Mesenchymal stem cell (in vitro differentiated cells and primary cell): ENCODE measurements around the gene ATF4.

Experiments used
- DNase-seq: peaks from one replicate; pipeline ENCODE4 v3.0.0-alpha.2; 2013
- H2AFZ ChIP-seq: one replicate; pipeline ENCODE4 v1.6.1; 2013; ENCODE audit warnings: low read depth, mild to moderate bottlenecking, control low read depth, inconsistent platforms, low read length, moderate library complexity
- H2AK5ac ChIP-seq: 2 replicates; pipeline ENCODE4 v1.6.1; 2013; ENCODE audit warnings: low read length, moderate library complexity, mild to moderate bottlenecking, inconsistent platforms; ENCODE audit not compliant: severe bottlenecking
- H2BK120ac ChIP-seq: one replicate; pipeline ENCODE4 v1.6.1; 2013; ENCODE audit warnings: low read depth, mild to moderate bottlenecking, inconsistent platforms, low read length, moderate library complexity
- H2BK12ac ChIP-seq, 2 experiments: one replicate each; pipeline ENCODE4 v1.6.1; 2013; ENCODE audit warnings: inconsistent platforms in 2 of 2, low read length in 2 of 2, mild to moderate bottlenecking in 2 of 2, moderate library complexity in 2 of 2, control low read depth in 1 of 2
- H2BK15ac ChIP-seq: one replicate; pipeline ENCODE4 v1.6.1; 2013; ENCODE audit warnings: mild to moderate bottlenecking, low read depth, inconsistent platforms; ENCODE audit not compliant: poor library complexity, severe bottlenecking
- H2BK5ac ChIP-seq: 2 replicates; pipeline ENCODE4 v1.6.1; 2013; ENCODE audit warnings: low read depth, mild to moderate bottlenecking, low read length, control low read depth, inconsistent platforms; ENCODE audit not compliant: poor library complexity, severe bottlenecking
- H3K14ac ChIP-seq, 2 experiments: one replicate each; pipeline ENCODE4 v1.6.1; 2013; ENCODE audit warnings: inconsistent platforms in 2 of 2, low read length in 2 of 2, control low read depth in 1 of 2, mild to moderate bottlenecking in 1 of 2, moderate library complexity in 1 of 2
- H3K18ac ChIP-seq, 2 experiments: one replicate each; pipeline ENCODE4 v1.6.1; 2013; ENCODE audit warnings: inconsistent platforms in 2 of 2, low read length in 2 of 2, control low read depth in 1 of 2, low read depth in 1 of 2, mild to moderate bottlenecking in 1 of 2
- H3K23ac ChIP-seq, 2 experiments: one replicate each; pipeline ENCODE4 v1.6.1; 2013; ENCODE audit warnings: inconsistent platforms in 2 of 2, low read length in 2 of 2, mild to moderate bottlenecking in 2 of 2, moderate library complexity in 2 of 2, control low read depth in 1 of 2
- H3K27ac ChIP-seq: 2 replicates; pipeline ENCODE4 v1.5.1; 2013; ENCODE audit warnings: mild to moderate bottlenecking, moderate library complexity, low read length, control low read depth, inconsistent platforms; ENCODE audit not compliant: poor library complexity, severe bottlenecking
- H3K27me3 ChIP-seq, 2 experiments: 2 replicates each; pipeline versions ENCODE4 v1.6.1 to v1.7.0; 2013; ENCODE audit warnings: low read length in 2 of 2, mild to moderate bottlenecking in 2 of 2, moderate library complexity in 2 of 2, control low read depth in 1 of 2, inconsistent platforms in 1 of 2; ENCODE audit not compliant: control insufficient read depth in 1 of 2, insufficient read depth in 1 of 2
- H3K36me3 ChIP-seq, 2 experiments: 2 replicates each; pipeline versions ENCODE4 v1.6.1 to v1.7.0; 2013; ENCODE audit warnings: low read length in 2 of 2, control low read depth in 1 of 2, inconsistent platforms in 1 of 2, low read depth in 1 of 2, mild to moderate bottlenecking in 1 of 2; ENCODE audit not compliant: insufficient read depth in 2 of 2, control insufficient read depth in 1 of 2
- H3K4ac ChIP-seq, 2 experiments: one replicate each; pipeline ENCODE4 v1.6.1; 2013; ENCODE audit warnings: inconsistent platforms in 2 of 2, low read length in 2 of 2, mild to moderate bottlenecking in 2 of 2, moderate library complexity in 2 of 2, control low read depth in 1 of 2, low read depth in 1 of 2
- H3K4me1 ChIP-seq: 2 replicates; pipeline ENCODE4 v1.6.1; 2013; ENCODE audit warnings: low read depth, low read length, control low read depth; ENCODE audit not compliant: control insufficient read depth, insufficient read depth
- H3K4me2 ChIP-seq: 2 replicates; pipeline ENCODE4 v1.6.1; 2013; ENCODE audit warnings: low read length, mild to moderate bottlenecking, inconsistent platforms; ENCODE audit not compliant: poor library complexity, severe bottlenecking
- H3K4me3 ChIP-seq, 2 experiments: 2 replicates each; pipeline versions ENCODE4 v1.5.1 to v1.7.0; 2013; ENCODE audit warnings: low read length in 2 of 2, mild to moderate bottlenecking in 2 of 2, control low read depth in 1 of 2, low read depth in 1 of 2; ENCODE audit not compliant: insufficient read depth in 1 of 2
- H3K79me1 ChIP-seq: replicated peaks from 2 replicates; pipeline ENCODE4 v1.6.1; 2013; ENCODE audit warnings: mild to moderate bottlenecking, control low read depth, low read length, inconsistent platforms; ENCODE audit not compliant: poor library complexity, severe bottlenecking
- H3K9ac ChIP-seq: 2 replicates; pipeline ENCODE4 v1.7.0; 2013; ENCODE audit warnings: mild to moderate bottlenecking, low read length, moderate library complexity
- H3K9me3 ChIP-seq: 2 replicates; pipeline ENCODE4 v1.7.0; 2013; ENCODE audit warnings: mild to moderate bottlenecking, low read length; ENCODE audit not compliant: control insufficient read depth
- H4K8ac ChIP-seq: one replicate; pipeline ENCODE4 v1.6.1; 2013; ENCODE audit warnings: inconsistent platforms, mild to moderate bottlenecking, low read length, moderate library complexity
- H4K91ac ChIP-seq: one replicate; pipeline ENCODE4 v1.6.1; 2013; ENCODE audit warnings: mild to moderate bottlenecking, low read length, inconsistent platforms
- WGBS: methylation state at CpG from one replicate; pipeline ENCODE4 v1.1.7; 2013; ENCODE audit warnings: mixed read lengths; 5-methylcytosine and 5-hydroxymethylcytosine counted together

ATF4 gene

GRCh38 chr22:39558254-39558727 is 37.9 kb downstream of the ATF4 start:
- H3K14ac ChIP-seq = no peak overlapping the region
- WGBS = 14% methylated on average over 33 of the region's 34 CpGs
- no peak overlapping the region for H2BK12ac ChIP-seq
- H4K91ac ChIP-seq = no peak overlapping the region
- no peak overlapping the region for H2BK15ac ChIP-seq
- no peaks in the 10 kb centered on the region for H3K9me3 ChIP-seq
- H2AK5ac ChIP-seq = no peak overlapping the region
- no peak overlapping the region for H3K4me2 ChIP-seq
- no peak overlapping the region for H2AFZ ChIP-seq
- no peak overlapping the region for H3K9ac ChIP-seq
- H3K23ac ChIP-seq = no peak overlapping the region
- H3K36me3 ChIP-seq = no peaks in the 10 kb centered on the region
- no peak overlapping the region for H2BK5ac ChIP-seq
- peaks cover 80 to 82% of the 10 kb centered on the region in 2 experiments for H3K27me3 ChIP-seq
- no peak overlapping the region for H3K27ac ChIP-seq
- no peak overlapping the region for H3K18ac ChIP-seq
- H3K4me1 ChIP-seq = peaks cover 15% of the 10 kb centered on the region
- H3K4me3 ChIP-seq = no peak overlapping the region
- no peaks in the 10 kb centered on the region for H3K79me1 ChIP-seq
- H4K8ac ChIP-seq = no peak overlapping the region
- no peak for DNase-seq
- no peak overlapping the region for H3K4ac ChIP-seq
- no peak overlapping the region for H2BK120ac ChIP-seq

GRCh38 chr22:39558950-39559349 is 38.6 kb downstream of the ATF4 start:
- WGBS = 88% methylated on average over 14 of the region's 14 CpGs
- no peak overlapping the region for H4K8ac ChIP-seq

GRCh38 chr22:39559456-39560105 is 39.2 kb downstream of the ATF4 start:
- no peaks in the 10 kb centered on the region for H3K79me1 ChIP-seq
- DNase-seq = no peak

More at GRCh38 chr22:39558950-39559349, 38.6 kb downstream of the ATF4 start:
- no peak overlapping the region for H2BK5ac ChIP-seq
- no peak overlapping the region for H3K23ac ChIP-seq
- H4K91ac ChIP-seq = no peak overlapping the region
- no peak overlapping the region for H2AK5ac ChIP-seq
- no peaks in the 10 kb centered on the region for H3K9me3 ChIP-seq
- DNase-seq = no peak
- no peak overlapping the region for H2BK120ac ChIP-seq
- H3K79me1 ChIP-seq = no peaks in the 10 kb centered on the region
- H3K27me3 ChIP-seq = peaks cover 82 to 87% of the 10 kb centered on the region in 2 experiments
- H3K14ac ChIP-seq = no peak overlapping the region
- H3K4ac ChIP-seq = no peak overlapping the region
- H3K4me1 ChIP-seq = peaks cover 15% of the 10 kb centered on the region
- no peaks in the 10 kb centered on the region for H3K36me3 ChIP-seq
- no peak overlapping the region for H3K4me3 ChIP-seq
- H2AFZ ChIP-seq = no peak overlapping the region
- H3K27ac ChIP-seq = no peak overlapping the region
- no peak overlapping the region for H3K18ac ChIP-seq
- H3K9ac ChIP-seq = no peak overlapping the region
- H2BK15ac ChIP-seq = no peak overlapping the region
- no peak overlapping the region for H2BK12ac ChIP-seq
- no peak overlapping the region for H3K4me2 ChIP-seq

GRCh38 chr22:39560127-39560526 is 39.8 kb downstream of the ATF4 start:
- Histone ChIP-seq H2BK15ac (no peak overlapping the region), H2BK5ac (no peak overlapping the region), H2BK120ac (no peak overlapping the region), H3K4me2 (no peak overlapping the region), H3K27me3 (peaks cover 79 to 85% of the 10 kb centered on the region in 2 experiments), H3K18ac (no peak overlapping the region), H3K14ac (no peak overlapping the region), H3K4ac (no peak overlapping the region), H3K79me1 (no peaks in the 10 kb centered on the region), H3K4me1 (peaks cover 15% of the 10 kb centered on the region), H2BK12ac (no peak overlapping the region), H4K8ac (no peak overlapping the region), H3K27ac (no peak overlapping the region), H4K91ac (no peak overlapping the region), H2AK5ac (no peak overlapping the region), H2AFZ (no peak overlapping the region), H3K23ac (no peak overlapping the region), H3K9ac (no peak overlapping the region), H3K4me3 (peak overlapping the region in 1 of 2 experiments; percentile 26), H3K36me3 (no peaks in the 10 kb centered on the region), H3K9me3 (no peaks in the 10 kb centered on the region)
- no peak for DNase-seq
- 48% methylated on average over 3 of the region's 6 CpGs for WGBS

More at GRCh38 chr22:39559456-39560105, 39.2 kb downstream of the ATF4 start:
- no peak overlapping the region for H2AFZ ChIP-seq
- no peak overlapping the region for H2BK15ac ChIP-seq
- H3K4me2 ChIP-seq = no peak overlapping the region
- no peak overlapping the region for H3K4me3 ChIP-seq
- H3K9me3 ChIP-seq = no peaks in the 10 kb centered on the region
- WGBS = 52% methylated on average over 9 of the region's 11 CpGs
- H3K4ac ChIP-seq = no peak overlapping the region
- H2BK5ac ChIP-seq = no peak overlapping the region
- no peak overlapping the region for H2BK12ac ChIP-seq
- no peak overlapping the region for H3K18ac ChIP-seq
- H3K23ac ChIP-seq = no peak overlapping the region
- peaks cover 15% of the 10 kb centered on the region for H3K4me1 ChIP-seq
- H4K8ac ChIP-seq = no peak overlapping the region
- H3K9ac ChIP-seq = no peak overlapping the region
- no peak overlapping the region for H3K27ac ChIP-seq
- peaks cover 79 to 86% of the 10 kb centered on the region in 2 experiments for H3K27me3 ChIP-seq
- H3K36me3 ChIP-seq = no peaks in the 10 kb centered on the region
- no peak overlapping the region for H2BK120ac ChIP-seq
- no peak overlapping the region for H2AK5ac ChIP-seq
- H4K91ac ChIP-seq = no peak overlapping the region
- no peak overlapping the region for H3K14ac ChIP-seq
